B cell (primary cell): Measurements from ENCODE around the gene MARCHF10.

Experiments
- CTCF ChIP-seq: fragments of 200-600 bp; IDR thresholded peaks from one replicate; pipeline ENCODE4 v1.8.0; 2022; ENCODE audit warnings: antibody characterized with exemption, mild to moderate bottlenecking
- EZH2 ChIP-seq: IDR thresholded peaks from 2 replicates; pipeline ENCODE4 v1.6.1; 2012; ENCODE audit warnings: borderline replicate concordance, low read depth, mild to moderate bottlenecking, moderate library complexity, low read length; ENCODE audit not compliant: insufficient read depth, poor library complexity, severe bottlenecking

- no peak for TF ChIP-seq CTCF
- no peak for TF ChIP-seq EZH2
Observed at GRCh38 chr17:62751060-62751691, 56.9 kb downstream of the MARCHF10 start.
